Measurements from ENCODE around the gene MKS1. TPM values are rescaled to one million over a fixed set of nuclear protein-coding genes. Genes with fewer than 3 reads are reported as not detected.

The MKS1 gene
- total RNA-seq, 1 donor from 2014 or later, result 6.5 TPM

DNA sequence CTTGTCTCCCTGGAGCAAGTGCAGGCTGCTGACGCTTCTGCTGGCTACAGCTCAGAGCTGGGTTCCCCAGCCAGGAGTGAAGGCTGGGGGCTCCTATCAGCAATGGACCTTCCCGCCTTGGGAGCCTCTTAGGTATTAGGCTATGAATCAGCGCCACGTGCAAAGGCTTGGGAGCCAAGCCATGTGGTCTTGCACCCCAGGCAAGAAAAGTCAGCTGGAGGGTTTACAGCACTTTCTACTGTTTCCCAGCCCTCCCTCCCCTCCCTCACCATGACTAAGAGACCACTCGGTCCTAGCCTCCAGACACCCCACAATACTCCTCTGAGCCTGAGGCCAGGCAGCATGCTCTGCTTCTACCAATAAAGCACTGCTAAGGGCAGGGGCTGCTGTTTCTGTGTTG, 14.3 kb downstream of the MKS1 start:
- DNase-seq (ENCODE audit: low spot score), result no peak

DNA sequence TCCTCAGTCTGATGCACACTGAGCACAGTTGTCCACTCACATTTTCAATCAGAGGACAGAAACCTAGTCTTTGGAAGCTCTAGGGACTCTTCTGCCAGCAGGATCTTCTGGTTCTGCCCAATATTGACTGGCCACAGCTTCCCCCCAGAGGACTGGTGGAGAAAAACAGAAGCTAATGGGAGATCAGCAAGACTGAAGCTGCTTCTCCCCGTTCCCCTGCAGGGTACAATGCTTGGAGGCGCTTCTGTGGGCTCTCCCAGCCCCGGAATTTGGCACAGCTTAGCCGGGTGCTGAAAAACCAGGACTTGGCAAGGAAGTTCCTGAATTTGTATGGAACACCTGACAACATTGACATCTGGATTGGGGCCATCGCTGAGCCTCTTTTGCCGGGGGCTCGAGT, 16.2 kb downstream of the MKS1 start:
- DNase-seq (ENCODE audit: low spot score), result no peak

DNA sequence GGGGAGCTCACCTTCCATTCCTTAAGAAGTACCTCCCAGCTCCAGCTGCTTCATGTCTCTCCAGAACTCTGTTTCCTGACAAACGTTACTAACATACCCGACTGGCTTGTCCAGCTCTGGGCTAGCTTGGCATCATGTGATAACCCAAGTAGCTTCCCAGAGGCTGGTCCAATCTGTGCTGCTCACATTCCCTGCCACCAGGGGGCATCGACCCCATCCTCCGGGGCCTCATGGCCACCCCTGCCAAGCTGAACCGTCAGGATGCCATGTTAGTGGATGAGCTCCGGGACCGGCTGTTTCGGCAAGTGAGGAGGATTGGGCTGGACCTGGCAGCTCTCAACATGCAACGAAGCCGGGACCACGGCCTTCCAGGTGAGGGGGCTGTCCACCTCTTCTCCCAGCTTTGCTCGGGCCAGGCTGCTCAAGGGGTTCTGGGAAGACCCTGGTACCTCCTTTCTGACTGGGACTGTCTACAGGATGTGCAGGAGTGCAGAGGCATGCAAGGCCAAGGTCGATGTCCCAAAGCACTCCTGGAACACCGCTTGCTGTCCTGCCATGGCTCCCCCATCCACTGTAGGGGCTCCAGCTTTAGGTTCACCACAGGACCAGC, 18.9 kb downstream of the MKS1 start:
- DNase-seq (ENCODE audit: low spot score), result peak; percentile 18

DNA sequence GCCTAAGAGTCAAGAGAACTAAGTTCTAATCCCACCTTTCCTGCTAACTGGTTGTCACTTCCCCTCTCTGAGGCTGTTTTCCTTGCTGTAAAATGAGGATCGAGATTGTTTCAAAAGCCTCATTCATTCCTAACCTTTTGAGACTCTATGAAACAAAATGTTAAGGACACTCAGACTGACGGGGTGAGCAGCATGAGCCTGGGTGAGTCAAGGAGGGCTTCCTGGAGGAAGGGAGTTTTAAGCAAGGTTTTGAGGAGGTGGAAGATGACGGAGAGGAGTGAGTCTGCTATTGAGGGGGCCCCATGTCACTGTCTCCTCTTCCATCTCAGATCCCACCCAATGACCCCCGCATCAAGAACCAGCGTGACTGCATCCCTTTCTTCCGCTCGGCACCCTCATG, 22.4 kb downstream of the MKS1 start:
- DNase-seq (ENCODE audit: low spot score), result no peak

DNA sequence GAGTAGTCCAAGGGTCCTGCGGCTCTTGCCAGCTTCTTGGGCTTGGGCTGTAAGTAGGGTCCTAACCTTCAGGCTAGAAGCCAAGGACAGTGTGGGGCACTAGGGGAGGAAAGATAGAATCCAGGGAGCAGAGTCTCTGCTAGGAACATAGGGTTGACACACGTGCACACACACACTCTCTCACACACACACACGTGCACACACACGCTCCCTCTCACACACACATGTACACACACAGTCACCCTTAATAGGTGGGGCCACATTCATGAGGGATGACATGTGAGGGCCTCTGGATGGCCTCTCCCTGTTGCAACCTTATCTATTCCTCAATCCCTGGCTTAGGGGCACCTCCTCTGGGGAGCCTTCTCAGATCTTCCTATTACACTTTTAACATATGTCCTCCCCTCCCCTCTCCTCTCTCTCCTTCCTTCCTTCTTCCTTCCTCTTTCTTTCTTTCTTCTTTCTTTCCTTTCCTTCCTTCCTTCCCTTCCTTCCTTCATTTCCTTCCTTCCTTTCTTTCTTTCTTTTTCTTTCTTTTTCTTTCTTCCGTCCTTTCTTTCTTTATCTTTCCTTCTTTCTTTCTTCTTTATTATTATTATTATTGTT, 23.4 kb downstream of the MKS1 start:
- no peak for DNase-seq (ENCODE audit: low spot score)

DNA sequence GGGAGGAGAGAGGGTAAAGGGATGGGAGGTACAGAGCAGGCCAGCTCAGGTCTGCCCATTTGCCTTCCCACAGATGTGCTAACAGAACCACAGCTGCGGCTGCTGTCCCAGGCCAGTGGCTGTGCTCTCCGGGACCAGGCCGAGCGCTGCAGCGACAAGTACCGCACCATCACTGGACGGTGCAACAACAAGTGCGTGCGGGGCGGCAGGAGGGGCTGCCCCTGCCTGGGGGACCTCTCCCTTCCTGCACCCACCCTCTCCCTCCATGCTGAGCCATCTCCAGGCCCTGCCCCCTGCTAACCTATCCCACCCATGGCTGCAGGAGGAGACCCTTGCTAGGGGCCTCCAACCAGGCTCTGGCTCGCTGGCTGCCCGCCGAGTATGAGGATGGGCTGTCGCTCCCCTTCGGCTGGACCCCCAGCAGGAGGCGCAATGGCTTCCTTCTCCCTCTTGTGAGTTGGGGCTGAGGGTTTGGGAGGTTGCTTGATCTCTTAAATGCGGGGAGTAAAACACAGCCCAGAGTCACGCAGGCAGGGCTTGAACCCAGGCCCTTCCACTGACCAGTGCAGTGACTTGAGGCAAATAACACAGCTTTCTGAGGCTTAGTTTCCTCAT, 25.3 kb downstream of the MKS1 start:
- DNase-seq (ENCODE audit: low spot score), result no peak

DNA sequence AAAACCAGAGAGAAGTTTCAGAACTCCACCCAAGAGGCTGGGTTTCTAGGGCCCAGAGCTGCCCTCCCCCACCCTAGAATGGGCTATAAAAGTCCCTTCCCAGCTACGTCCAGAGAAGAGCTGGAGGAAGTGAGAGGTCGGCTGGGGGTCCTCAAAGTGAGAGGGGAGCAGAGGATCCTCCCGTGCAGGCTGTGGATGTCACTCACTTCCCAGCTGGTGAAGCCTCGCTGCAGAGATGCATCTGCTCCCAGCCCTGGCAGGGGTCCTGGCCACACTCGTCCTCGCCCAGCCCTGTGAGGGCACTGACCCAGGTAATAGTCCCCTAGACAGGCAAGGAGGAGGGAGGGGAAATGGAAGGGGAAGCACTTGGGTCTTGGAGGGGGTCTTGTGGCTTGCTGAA, 26.4 kb downstream of the MKS1 start, which contains the start of gene EPX:
TSS of gene EPX (plus strand) at position 115 of the 400 bp plus-strand sequence. CDS start at position 236, 121 bp downstream.
- DNase-seq (ENCODE audit: low spot score), result no peak

DNA sequence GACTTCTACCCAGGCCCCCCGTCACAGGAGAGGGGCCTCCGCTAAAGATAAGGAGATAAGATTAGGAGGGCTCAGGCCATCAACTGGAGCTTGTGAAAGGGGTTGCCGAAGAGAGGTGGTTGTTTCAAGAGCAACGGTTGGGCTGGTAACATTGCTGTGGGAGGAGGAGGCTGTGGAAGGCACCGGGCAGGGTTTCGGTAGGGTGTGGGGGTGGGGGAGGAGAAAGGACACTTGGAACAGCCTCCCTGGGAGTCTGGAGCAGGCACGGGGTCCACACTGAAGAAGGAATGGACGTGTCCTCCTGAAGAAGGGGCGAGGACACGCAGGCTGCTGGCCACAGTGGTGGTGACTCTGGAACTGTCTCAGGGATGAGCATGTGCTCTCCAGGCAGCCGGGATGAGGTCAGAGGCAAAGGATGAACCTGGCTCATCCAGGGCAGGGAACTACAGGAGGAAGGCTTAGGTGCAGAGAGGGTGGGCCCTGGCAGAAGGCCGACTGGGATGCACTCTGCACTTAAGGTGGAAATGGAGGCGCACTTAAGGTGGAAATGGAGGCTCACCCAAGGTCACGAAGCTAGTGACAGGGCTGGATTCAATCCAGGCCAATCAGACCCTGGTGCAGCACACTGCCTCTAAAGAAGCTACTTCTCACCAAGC, 27.7 kb downstream of the MKS1 start:
- DNase-seq (ENCODE audit: low spot score), result no peak

DNA sequence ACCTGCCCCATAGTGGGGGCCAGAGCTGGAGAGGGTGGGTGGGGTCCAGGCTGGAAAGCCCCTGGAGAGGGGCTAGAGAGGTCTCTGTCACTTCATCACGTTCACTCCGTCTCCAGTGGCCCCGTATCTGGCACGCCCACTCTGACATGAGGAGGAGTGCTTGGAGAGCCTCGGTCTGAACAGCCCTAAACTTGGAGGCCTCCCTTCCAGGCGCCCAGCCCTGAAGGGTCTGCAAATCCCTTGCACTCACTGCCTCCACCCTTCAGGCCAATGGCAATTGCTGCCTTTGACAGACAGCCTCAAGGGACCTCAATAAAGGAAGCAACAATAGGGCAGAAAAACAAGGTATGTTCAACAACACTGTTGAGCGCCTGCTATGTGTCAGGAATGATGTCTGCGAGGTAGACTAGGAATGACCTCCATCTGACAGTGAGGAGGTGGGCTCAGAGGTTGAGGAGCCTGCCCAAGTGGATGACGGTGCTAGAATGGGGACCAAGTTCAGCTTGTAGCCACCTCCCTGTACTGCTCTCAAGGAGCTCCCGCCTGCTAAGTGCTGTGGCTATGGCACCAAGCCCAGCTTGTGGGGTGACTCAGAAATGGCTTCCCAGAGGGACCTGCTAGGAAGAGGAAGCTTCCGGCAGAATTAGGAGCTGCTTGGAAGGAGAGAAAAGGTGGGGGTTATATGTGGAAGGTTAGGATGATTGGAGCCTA, 29.5 kb downstream of the MKS1 start:
- DNase-seq (ENCODE audit: low spot score), result peak; percentile 30

DNA sequence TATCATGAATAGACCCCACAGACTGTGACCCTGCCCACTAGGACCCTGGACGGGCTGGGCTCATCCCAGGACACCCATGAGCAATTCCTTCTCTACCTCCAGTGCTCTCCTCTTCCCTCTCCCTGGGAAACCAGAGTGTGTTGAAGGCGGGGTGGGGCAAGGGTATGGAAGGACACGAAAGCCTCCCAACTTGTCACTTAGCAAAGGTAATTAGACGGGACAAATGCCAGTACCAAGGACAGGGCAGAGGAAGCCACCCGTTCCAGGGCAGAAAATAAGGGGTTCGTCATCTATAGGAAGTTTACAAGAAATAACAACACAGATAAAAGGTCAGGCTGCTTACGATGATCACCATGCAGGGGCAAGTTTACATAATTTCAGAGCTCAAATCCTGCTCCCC, 31.4 kb downstream of the MKS1 start:
- no peak for DNase-seq (ENCODE audit: low spot score)

DNA sequence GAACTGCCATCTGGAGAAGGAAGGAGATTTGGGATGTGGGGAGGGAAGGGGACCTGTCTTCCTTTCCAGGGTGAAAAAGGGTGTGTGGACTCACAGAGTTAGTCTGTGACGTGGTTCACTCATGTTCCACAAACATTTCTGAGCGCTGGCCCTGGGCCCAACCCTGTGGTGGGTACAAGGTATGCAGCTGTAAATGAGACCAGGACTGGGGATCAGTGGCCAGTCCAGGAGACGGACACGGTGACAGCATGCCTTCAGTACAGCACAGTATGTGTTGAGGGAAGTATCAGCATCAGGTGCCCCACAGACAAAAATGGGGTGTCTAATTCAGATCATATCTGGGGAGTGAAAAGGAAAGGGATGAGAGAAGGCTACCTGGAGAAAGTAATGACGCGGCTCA, 32.0 kb downstream of the MKS1 start:
- no peak for DNase-seq (ENCODE audit: low spot score)

DNA sequence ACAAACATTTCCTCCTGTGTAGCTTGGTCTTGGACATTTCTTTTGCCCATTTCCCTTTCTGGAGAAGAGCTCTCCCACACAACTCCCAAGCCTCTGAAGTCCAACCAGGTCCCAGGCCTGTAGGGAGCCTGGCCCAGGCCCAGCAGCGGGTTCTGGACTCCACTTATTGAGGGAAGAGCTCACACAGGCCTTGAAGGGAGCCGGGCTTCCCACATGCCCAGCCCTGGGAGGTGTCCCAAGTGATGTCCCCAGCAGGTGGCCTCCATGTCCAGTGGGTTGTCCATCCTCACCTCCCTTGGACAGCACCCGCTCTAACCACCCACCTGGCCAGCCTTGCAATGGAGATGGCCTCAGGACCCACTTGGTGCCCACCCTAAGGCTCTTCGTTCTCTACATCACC, 32.5 kb downstream of the MKS1 start:
- no peak for DNase-seq (ENCODE audit: low spot score)

DNA sequence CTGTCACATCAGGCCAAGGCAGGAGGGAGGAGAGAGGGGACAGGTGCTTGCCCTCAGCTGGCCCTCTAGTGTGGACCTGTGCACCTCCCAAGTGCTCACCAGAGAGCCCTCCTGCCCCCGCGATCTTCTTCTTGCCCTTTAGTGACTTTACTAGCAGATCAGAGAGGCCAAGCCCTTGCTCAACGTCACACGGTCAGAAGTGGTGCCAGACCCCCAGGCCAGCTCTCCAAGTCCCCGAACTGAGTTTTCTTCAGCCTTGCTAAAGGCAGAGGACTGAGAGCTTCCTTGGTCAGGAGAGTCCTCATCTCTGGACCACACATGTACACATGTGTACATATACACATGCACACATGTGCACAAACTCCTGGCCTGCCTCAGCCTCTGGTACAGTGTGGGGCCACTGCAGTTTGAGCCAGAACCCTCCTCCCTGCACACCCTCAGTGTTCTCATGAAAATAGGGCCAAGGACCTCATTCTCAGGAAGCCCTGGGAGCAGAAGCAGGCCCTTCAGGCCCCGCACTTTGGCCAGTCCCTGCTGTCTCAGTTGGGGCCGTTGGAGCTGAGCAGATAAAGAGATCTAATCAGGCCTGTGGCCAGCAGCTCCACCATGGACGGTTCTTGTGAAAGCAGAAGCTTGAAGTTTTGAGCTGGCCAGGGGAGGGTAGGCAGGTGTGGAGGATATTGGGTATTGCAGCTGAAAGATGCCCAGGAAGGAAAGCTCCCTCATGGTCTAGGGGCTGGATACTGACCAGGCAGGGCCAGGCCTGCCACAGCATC, 33.9 kb downstream of the MKS1 start:
- no peak for DNase-seq (ENCODE audit: low spot score)

DNA sequence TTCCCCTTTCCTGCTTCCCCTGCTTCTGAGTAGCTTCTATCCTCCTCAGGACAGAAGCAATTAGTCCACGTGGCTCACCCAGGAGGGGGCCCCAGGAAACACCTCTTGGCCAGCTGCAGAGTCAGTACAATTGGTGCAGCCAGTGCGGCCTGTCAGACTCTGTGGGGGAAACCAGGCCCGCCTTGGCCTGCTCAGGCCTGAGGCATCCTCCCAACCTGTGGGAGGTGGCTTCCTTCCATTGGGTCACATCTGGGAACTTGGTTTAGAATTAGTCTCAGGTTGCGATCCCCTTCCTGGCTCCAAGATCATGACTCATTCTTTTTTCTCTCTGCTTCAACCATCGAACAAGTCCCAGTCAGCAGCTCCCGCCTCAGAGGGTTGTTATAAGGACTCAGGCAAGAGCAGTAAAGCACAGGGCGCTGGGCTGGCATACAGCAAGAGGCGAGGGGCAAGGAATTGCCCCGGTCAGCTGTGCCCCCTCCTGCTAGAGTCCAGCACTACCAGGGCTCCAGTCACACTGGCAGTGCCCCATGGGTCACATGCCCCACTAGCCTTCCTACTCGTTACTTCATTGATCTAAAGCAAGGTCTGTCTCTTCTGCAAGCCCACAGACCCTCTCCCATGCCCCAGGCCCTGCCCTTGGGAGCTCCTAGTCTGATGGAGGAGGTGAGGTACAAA, 34.6 kb downstream of the MKS1 start:
- no peak for DNase-seq (ENCODE audit: low spot score)

DNA sequence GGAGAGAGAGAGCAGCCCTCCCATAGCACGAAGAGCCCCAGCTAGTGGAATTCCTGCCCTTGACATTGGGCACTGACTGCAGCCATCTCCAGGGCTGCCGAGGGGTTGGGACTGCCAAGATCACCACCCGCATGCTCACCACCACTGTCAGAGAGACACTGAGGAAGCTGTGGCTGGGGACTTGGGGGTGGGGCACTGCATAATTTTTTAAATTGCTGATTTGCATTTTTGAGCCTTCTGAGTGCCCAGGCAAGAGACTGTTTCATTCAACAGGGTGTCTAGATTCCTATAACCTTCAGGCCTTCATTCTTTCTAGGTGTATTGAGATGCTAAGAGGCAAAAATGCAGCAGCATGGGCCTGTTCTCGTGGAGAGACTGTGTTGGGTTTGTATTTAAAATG, 35.5 kb downstream of the MKS1 start:
- no peak for DNase-seq (ENCODE audit: low spot score)

DNA sequence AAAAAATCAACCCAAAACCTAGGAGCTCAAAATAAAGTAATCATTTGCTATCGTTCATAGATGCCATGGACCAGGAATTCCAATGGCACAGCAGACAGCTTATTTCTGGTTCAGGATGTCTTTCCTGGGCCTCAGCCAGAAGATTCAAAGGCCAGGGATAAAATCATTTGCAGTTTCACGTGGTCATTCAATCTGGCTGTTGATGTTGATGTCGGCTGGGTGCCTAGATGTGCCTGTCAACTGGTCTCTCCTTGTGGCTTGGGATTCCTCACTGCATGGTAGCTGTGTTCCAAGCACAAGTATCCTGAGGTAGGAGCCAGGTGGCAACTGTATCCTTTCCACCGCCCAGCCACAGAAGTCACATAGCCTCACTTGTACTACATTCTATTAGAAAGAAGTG, 37.3 kb downstream of the MKS1 start:
- DNase-seq (ENCODE audit: low spot score), result no peak

DNA sequence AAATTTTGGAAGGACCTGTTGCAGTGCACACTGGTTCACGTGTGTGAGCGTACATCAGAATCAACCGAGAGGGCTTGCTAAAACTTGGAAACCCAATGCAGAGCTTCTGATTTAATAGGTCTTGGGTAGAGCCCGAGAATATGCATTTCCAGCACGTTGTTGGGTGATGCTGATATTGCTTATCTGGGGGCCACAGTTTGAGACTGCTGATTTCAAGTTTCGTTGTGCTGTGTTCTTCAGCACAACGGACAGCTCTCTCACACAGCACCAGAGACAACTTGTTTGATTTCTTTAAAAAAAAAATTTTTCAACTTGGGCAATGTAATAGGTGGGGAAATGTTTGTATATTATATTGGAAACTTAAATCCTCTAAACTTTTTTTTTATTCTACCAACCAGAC, 42.9 kb downstream of the MKS1 start:
- no peak for DNase-seq (ENCODE audit: low spot score)

DNA sequence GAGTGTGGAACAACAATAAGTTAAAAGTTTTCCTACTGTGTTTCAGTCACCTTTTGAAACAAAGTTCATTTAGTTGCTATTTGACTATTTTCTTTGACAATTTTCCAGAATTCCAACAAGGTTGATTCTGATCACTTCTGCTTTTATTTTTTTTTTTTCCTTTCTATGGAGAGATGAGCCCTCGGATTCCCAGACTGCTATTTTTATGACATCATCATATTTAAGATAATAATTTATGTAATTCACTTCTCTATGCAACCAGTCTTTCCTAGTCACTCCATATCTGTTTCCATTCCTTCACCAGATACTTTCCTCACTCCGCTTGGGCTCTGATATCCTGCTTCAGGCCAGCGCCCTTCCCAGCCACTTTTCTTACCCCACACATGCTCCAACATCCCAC, 44.2 kb downstream of the MKS1 start:
- no peak for DNase-seq (ENCODE audit: low spot score)

DNA sequence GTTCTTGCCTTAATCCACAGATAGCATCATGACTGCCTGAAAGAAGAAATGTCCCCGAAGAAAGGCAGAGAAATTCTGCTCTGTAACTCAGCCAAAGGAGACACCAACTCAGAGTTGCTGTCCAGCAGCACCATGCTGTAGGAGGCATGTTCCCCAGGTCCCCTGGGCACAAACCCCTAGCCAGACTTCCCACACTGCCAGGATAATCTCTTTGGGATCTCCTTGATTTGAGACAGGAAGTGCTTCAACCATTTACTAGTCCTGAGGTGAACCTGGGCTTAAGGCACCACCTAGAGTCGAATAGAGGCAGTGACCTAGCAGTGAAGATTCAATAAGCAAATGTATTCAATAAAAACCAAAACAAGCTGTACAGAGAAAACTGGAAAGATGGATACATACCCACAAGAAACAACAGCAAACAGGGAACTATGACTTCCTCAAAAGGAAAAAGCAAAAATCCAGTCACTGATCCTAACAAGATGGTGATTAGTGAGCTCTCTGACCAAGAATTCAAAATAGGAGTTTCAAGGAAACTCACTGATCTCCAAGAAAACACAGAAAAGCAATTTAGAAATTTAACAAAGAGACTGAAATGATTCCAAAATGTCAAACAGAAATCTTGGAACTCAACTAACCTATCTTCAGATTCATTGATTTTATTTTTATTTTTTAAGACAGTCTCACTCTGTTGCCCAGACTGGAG, 46.5 kb downstream of the MKS1 start:
- DNase-seq (ENCODE audit: low spot score), result no peak

DNA sequence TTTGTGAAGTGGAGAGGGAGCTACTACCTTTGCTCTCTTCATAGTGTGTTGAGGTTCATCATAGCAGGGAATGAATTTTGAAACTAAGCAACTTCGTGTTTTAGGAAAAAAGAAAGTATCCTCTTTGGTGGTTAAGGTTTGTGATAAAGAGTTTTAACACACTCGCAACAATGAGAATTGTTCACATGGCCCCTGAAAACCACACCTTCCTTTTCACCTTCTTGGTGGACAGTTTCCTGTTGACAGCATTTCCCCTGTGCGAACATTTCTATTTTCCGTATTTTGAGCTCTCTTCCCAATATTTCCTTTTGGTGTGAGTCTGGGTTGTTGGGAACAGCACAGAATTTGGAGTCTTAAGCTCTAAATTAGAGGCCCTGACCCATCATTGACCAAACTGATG, 48.4 kb downstream of the MKS1 start:
- no peak for DNase-seq (ENCODE audit: low spot score)
